HG03457 (cell line): ENCODE data around the gene USP34.

Experiments
- ATAC-seq: cut with Tn5 transposase; IDR thresholded peaks from one replicate; pipeline ENCODE4 v1.9.1; 2021; ENCODE audit warnings: moderate number of reproducible peaks; ENCODE audit not compliant: unreplicated experiment

The USP34 gene

DNA sequence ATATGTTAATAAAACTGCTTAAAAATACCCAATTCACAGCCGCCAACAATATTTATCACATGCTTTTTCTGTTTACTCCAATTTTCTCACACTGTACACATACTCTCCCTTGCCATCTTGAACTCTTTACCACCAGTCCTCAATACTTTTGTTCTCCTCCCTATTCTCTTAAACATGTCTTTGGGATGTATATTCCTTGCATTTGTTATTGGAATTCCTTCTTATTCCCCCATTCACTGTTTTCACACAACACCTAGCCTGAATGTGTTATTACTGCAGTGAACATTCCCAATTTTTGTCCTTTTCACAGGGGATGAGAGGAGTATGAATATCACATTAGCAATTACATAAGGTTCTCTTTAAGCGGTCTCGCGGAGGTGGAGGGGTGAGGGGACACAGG, 94.7 kb downstream of the USP34 start:
- ATAC-seq: no peak

DNA sequence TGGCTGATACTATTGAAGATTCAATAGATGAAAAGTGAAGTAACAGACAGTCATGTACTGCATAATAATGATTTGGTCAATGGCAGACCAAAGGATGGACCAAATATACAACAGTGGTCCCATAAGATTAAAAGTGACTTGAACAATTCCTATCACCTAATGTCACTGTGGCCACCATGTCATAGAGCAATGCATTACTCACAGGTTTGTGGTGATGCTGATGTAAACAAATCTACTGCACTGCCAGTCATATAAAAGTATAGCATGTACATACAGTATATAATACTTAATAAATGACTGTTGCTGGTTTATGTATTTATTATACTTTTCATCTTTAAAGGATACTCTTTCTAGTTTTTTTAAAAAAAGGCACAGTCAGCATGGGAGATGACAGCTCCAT, 99.9 kb downstream of the USP34 start:
- ATAC-seq: no peak

DNA sequence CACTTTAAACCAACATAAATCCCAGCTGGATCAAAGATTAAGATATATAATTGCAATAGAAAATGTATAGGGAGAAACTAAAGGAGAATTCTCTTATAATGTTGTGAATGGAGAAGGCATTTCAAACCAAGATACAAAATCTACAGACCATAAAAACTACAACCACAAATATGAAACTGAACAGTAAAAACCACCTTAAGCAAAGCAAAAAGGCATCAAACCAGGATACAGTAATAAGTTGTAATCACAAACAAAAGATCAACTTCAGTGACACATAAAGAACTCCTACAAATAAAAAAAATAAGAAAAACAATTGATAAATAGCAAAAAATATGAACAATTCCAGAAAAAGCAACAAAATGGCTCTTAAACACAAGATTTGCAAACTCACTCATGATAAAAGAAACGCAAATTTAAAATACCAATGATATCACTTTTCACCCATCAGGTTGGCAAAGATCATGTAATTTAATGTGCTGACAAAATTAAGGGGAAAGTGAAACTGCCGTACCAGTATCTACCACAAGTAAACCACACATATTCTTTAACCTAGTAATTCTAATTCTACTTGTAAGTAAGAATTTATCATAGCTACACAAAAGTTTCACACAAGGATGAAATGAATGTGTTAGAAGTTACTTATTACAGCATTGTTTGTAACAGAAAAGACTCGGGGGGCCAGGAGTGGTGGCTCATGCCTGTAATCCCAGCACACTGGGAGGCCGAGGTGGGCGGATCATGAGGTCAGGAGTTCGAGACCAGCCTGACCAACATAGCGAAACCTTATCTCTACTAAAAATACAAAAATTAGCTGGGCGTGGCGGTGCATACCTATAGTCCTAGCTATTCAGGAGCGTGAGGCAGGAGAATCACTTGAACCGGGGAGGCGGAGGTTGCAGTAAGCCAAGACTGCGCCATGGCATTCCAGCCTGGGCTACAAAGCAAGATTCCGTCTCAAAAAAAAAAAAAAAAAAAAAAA, 101.9 kb downstream of the USP34 start:
- no peak for ATAC-seq

DNA sequence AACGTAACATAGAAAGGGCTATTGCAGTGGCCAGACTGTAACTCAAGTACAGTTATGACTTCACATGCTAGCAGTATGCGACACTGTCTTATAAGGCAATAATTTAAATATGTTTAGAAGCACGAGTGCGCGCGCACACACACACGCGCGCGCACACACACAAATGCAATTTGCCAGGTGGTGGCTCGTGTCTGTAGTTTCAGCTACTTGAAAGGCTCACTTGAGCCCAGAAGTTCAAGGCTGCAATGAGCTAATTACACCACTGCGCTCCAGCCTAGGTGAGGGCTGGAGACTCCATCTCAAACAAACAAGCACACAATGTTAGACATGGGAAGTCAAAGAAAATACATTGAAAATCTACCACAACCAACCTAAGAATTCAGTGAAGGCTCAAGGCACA, 103.7 kb downstream of the USP34 start:
- no peak for ATAC-seq

DNA sequence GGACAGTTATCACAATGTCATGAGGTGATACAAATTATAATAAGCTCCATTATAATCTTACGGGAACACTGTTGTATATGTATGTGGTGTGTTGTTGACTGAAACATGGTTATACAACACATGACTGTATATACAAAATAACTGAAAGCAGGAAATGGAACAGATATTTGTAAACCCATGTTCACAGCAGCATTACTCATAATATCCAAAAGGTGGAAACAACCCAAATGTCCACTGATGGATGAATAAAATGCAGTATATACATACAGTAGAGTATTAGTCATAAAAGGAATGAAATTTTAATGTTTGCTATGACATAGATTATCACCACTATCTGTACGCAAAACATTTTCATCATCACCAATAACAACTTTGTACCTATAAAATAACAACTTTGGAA, 107.3 kb downstream of the USP34 start:
- no peak for ATAC-seq

DNA sequence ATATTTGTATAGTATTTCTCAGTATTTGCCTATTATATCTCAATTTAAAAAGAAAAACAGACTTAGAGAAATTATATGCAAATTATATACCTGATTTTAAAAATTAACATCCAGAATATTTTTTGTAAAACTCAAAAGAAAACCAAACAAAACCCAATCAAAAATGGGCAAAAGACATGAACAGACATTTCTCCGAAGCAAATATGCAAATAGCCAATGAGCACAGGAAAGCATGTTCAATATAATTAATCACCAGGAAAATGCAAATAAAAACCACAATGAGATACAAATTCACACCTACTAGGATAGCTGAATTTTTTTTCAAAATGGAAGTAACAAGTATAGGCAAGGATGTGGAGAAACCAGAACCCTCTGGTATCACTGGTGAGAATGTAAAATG, 108.0 kb downstream of the USP34 start:
- ATAC-seq: no peak

DNA sequence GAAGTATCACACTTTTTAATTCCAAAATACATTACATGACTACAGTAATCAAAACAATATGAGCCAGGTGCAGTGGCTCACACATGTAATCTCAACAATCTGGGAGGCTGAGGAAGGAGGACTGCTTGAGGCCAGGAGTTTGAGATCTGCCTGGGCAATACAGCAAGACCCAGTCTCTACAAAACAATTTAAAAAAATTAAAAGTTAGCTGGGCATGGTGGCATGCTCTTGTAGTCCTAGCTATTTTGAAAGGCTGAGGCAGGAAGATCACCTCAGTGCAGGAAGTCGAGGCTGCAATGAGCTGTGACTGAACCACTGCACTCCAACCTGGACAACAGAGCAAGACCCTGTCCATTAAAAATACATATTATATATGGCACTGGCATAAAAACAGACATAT, 109.8 kb downstream of the USP34 start:
- ATAC-seq: no peak

DNA sequence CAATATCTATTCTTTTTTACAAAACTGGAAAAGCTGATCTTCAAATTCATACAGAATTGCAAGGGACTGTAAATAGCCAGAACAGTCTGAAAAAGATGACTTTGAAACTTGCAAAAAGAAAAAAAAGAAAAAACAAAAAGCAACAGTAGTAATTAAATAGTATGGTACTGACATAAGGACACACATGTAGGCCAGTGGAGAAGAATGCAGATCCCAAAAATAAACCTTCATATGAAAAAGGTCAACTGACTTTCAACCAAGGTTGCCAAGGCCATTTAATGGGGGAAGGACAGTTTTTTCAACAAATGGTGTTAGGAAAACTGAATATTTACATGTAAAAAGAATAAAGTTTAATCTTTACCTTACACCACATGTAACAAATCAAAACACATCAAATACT, 111.8 kb downstream of the USP34 start:
- ATAC-seq: no peak

DNA sequence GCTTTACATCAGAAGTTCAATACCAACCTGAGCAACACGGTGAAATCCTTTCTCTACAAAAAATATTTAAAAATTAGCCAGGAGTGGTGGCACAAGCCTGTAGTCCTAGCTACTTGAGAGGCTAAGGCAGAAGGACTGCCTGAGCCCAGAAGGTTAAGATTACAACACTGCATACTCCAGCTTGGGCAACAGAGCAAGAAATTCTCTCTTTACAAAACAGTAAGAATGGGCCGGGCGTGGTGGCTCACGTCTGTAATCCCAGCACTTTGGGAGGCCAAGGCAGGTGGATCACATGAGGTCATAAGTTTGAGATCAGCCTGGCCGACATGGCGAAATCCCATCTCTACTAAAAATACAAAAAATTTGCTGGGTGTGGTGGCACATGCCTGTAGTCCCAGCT, 113.2 kb downstream of the USP34 start:
- ATAC-seq: no peak

DNA sequence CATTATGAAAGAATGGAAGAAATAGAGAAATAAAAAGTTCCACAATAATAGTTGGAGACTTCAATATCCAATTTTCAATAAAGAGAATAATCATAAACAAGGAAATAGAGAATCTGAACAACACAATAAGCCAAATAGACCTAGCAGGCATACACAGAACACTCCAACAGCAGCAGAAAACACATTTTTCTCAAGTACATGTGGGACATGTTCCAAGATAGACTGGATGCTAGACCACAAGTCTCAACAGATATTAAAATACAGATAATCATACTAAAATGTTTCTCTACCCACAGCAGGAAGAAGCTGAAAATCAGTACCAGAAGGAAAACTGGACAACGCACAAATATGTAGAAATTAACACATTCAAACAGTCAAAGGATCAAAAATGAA, 113.9 kb downstream of the USP34 start:
- no peak for ATAC-seq

DNA sequence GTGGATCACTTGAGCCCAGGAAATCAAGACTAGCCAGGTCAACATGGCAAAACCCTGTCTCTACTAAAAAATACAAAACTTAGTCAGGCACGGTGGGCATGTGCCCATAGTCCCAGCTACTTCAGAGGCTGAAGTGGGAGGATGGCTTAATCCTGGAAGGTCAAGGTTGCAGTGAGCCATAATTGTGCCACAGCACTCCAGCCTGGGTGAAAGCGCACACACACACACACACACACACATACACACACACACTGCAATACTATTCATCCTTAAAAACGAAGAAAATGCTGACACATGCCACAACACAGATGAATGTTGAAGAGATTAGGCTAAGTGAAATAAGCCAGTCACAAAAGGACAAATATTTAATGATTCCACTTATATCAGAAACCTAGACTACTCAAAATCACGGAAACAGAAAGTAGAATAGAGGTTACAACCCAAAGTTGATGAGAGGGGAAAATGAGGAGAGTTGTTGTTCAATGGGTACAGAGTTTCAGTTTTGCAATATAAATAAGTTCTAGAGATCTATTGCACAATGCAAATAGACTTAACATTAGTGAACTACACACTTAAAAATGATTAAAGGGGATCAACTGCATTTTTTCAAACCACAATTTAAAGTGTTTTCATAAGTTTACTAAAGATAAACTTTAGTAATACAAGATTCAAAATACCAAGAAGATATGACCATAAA, 114.5 kb downstream of the USP34 start:
- ATAC-seq: no peak

DNA sequence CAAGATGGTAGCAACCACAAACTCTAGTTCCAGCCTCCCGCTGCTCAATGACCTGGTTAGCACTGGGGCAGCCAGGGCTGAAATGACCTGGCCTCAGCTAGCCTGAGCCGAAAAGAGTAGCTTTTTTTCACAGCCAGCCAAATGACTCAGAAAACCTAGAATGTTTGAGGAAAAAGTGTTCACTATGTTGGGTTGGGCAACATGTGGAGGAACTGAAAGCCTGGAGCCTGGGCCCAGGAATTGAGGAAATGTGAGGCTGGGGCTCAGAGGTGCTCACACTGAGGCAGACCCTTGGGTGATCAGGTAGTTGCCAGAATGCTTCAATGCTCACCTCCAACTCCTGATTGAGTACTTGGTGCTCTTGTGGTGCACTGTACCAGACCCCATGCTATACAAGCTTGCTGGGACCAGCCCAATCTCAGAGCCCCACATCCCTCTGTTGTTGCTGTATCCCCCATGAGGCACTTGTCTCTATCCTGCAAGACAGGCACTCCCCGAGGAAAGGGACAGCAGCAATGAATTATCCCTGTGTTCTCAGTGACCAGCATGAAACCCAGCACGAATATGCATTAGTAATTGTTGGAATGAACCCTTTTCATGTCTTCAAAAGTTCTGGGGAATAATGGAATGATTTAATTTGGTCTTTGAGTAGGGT, 116.2 kb downstream of the USP34 start:
- ATAC-seq: no peak

DNA sequence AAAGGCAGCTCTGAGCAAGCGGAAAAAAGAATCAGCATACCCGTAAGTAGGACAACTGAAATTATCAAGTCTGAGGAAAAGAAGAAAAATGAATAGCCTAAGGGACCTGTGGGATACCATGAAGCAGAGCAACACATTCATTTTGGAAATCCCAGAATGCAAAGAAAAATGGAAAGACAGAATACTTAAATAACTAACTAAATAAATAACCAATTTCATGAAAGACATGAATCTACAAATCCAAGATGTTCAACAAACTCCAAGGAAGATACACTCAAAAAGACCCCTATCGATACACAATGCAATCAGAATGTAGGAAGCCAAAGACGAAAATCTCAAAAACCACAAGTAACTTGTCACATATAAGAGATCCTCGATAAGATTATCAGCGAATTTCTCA, 117.0 kb downstream of the USP34 start:
- no peak for ATAC-seq

DNA sequence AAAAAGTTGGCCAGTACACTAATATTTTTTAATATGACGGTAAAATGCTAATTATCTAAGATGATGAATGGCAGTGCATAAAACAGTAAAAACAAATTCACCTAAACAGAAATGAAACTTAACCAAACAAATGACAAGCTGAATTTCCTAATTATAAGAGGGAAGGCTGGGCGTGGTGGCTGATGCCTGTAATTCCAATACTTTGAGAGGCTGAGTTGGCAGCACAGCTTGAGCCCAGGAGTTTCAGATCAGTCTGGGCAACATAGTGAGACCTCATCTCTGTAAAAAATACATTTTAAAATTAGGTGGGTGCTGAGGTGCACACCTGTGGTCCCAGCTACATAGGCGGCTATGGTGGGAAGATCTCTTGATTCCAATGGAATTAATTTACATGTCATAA, 120.1 kb downstream of the USP34 start:
- ATAC-seq: no peak

DNA sequence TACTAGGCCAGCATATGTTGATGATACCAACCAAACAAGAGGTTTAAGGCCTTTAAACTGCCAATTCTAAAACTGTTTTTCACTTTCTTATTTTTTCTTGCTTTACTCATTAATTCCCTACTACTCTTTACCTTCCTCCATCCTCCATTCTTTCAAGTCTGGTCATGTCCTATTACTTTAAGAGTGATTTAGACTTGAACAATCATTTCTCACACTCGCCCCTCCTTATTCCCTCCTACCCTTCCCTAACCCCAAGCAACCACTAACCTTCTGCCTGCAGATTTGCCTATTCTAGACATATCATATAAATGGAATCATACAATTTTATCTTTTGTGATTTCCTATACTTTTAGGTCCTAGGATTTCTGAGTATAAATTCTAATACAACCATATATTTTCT, 127.7 kb downstream of the USP34 start:
- ATAC-seq: no peak

DNA sequence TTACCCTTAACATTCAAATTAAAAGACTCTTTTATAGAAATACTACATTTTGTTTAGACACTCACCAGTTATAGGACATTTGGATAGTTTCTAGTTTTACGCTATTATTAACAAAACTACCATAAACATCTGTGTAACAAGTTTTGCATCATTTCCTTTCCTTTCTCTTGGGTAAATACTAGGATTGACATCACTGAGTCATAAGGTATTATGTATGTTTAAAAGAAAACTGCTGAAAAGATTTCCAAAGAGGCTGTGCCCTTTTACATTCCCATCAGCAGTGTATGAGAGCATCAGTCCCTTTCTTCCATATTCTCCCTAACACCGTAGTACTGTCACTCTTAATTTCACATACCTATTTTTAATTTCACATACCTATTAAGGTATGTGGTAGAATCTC, 130.6 kb downstream of the USP34 start:
- ATAC-seq: no peak

DNA sequence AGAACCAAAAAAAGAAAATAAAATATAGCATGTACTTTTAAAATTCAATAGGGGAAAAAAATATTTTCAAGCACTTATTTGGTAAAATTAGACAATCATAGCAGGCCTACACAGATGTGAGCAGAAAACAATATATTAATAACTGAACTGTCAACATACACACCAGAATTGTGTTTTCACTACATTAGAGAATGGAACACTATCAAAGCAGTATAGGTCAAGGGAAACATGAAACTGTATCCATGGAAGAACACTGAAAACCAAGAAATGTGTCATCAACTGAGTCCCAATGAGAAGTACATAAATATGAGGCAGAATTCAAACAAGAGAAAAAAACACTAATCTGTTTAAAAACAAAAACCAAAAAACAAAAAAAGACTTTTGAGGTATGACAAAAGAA, 132.4 kb downstream of the USP34 start:
- no peak for ATAC-seq

DNA sequence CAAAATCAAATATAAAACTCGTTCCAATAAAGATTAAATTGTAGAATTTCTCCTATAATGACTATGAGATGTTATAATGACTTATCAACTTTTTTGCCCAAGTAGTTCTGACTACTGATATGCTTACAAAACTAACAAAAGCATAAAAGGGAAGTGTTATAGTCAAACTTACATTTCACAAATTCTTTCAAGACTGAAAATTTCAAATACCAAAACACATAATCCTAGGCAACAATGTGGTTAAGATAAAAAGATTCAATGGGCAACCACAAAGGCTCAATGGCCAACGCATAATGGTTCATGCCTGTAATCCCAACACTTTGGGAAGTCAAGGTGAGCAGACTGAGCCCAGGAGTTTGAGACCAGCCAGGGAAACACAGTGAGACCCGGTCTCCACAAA, 135.7 kb downstream of the USP34 start:
- ATAC-seq: no peak

DNA sequence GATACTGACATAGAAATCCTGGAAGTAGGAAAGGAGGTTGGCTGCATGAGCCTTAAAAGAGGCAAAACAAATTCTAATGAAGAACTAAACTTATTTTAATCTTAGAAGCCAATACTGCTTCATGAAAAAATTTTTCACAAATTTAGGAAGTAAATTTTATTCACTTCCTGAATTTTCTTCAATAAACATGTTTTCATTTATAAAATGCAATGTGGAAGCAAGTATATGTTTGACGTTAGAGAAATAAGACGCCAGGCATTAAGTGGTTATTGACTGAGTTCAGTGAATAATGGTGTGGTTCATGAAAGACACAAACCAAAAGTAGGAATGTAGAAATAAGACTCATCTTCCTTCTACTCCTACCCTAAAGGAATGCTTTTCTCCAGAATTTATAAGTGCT, 136.4 kb downstream of the USP34 start:
- ATAC-seq: no peak

DNA sequence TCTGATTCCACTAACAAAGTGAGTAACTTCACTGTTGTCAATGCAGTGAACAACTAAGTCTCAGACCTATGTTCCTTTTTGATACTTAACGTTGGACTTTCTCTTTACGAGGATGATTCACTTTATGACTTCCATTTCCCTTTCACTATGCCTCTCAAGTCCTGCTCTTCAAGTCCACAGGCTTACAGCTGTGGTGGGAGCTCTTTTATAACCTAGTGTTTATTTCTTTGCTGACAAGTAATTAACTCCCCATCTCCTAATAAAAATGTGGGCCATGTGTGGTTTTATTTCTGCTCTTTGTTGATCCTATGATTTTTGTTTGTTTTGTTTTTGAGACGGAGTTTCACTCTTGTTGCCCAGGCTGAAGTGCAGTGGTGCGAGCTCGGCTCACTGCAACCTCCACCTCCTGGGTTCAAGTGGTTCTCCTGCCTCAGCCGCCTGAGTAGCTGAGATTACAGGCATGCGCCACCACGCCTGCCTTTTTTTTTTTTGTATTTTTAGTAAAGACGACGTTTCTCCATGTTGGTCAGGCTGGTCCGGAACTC, 142.1 kb downstream of the USP34 start:
- no peak for ATAC-seq

DNA sequence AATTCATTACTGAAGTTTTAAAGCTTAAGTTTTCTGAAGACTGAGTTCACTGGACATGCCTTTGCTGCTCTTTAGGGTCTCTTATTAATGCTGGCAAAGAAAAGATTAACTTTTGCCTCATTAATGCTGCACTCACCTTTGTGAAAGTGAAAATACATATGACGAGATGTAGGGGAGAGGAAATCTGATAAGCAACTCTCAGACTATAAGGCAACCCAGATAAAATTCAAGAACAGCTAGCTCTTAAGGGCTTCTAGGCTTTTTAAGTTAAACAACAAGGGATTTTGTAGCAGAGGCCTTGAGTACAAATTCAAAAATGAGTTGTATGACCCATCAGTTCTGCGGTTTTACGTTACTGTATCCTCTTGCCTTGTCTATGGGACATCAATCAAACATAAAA, 143.7 kb downstream of the USP34 start:
- no peak for ATAC-seq

DNA sequence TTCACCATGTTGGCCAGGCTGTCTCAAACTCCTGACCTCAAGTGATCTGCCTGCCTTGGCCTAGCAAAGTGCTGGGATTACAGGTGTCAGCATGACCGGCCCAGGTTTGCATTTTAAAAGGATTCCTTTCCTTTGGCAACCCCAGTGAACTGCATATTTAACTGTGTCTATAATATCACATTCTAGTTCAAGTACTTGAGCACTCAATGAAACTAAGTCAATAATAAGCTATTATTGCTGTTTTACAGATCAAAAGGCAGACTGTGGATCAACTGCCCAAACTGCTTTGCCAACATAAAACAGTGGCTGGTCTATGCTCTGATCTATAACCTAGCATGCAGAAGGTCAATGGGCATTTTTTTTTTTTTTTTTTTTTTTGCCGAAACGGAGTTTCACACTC, 144.5 kb downstream of the USP34 start:
- ATAC-seq: no peak
